Measurements from ENCODE around the gene DUSP12.

GRCh38 chr1:161730050-161730564 is 19.5 kb upstream of the DUSP12 start:
- TF ChIP-seq, protein P1, sequence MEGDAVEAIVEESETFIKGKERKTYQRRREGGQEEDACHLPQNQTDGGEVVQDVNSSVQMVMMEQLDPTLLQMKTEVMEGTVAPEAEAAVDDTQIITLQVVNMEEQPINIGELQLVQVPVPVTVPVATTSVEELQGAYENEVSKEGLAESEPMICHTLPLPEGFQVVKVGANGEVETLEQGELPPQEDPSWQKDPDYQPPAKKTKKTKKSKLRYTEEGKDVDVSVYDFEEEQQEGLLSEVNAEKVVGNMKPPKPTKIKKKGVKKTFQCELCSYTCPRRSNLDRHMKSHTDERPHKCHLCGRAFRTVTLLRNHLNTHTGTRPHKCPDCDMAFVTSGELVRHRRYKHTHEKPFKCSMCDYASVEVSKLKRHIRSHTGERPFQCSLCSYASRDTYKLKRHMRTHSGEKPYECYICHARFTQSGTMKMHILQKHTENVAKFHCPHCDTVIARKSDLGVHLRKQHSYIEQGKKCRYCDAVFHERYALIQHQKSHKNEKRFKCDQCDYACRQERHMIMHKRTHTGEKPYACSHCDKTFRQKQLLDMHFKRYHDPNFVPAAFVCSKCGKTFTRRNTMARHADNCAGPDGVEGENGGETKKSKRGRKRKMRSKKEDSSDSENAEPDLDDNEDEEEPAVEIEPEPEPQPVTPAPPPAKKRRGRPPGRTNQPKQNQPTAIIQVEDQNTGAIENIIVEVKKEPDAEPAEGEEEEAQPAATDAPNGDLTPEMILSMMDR (IDR thresholded peaks at IDR 0.05) = no peak
- TF ChIP-seq POLR2A (IDR thresholded peaks at IDR 0.05) = no peak

Data from adrenal gland (tissue), 5 donors.